ENCODE measurements around the gene GMEB2.

GMEB2 gene

DNA sequence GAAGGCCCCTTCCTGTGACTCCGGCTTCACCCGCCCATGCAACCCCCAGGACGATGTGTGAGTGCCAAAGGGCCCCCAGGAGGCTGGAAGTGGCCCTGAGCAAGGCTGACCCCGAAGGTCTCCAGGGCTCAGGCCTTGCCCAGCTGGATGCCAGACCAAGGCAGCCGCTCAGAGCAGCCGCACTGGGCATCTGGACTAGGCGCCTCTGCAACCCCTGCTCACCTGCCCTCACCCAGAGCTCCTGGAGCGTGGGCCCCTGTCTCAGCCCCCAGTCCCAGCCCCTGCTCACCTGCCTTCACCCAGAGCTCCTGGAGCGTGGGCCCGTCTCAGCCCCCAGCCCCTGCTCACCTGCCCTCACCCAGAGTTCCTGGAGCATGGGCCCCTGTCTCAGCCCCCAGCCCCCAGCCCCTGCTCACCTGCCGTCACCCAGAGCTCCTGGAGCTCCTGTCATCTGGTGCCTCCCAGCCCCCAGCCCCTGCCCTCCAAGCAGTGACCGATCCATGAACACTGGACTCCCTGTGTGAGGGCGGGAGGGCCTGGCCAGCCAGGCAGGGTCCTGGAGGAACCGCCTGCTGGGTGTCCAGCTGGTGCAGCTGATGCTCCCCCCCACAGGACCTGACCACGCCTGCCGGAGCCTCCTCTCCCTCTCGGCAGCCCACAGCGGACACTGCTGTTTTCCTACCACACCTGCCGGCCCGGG, 80.5 kb downstream of the GMEB2 start:
- H2AFZ ChIP-seq (ENCODE audit: low read depth, low read length): no peak overlapping the region
- H3K4me2 ChIP-seq (ENCODE audit: low read length, poor library complexity, severe bottlenecking): no peak overlapping the region
- no peak overlapping the region for H3K4ac ChIP-seq (ENCODE audit: low read depth in 1 of 2, low read length in 2 of 2)
- no peaks in the 10 kb centered on the region for H3K36me3 ChIP-seq (ENCODE audit: control insufficient read depth in 1 of 2, insufficient read depth in 2 of 2, low read depth in 1 of 2, low read length in 2 of 2)
- H3K18ac ChIP-seq (ENCODE audit: low read depth in 1 of 2, low read length in 2 of 2): no peak overlapping the region
- no peak overlapping the region for H4K91ac ChIP-seq (ENCODE audit: low read length)
- no peak overlapping the region for H2BK15ac ChIP-seq (ENCODE audit: low read depth, poor library complexity, severe bottlenecking)
- no peak for DNase-seq
- no peak overlapping the region for H4K8ac ChIP-seq (ENCODE audit: low read length)
- no peak overlapping the region for H2BK12ac ChIP-seq (ENCODE audit: low read length in 2 of 2)
- H2BK5ac ChIP-seq (ENCODE audit: low read depth, low read length, poor library complexity, severe bottlenecking): no peak overlapping the region
- H3K27me3 ChIP-seq (ENCODE audit: control insufficient read depth in 1 of 2, insufficient read depth in 1 of 2, low read length in 2 of 2): peaks cover 11 to 82% of the 10 kb centered on the region in 2 experiments
- no peak overlapping the region for H2BK120ac ChIP-seq (ENCODE audit: low read depth, low read length)
- H3K4me1 ChIP-seq (ENCODE audit: control insufficient read depth, insufficient read depth, low read depth, low read length): peaks cover 15% of the 10 kb centered on the region
- H3K27ac ChIP-seq (ENCODE audit: low read length, poor library complexity, severe bottlenecking): no peak overlapping the region
- no peak overlapping the region for H2AK5ac ChIP-seq (ENCODE audit: low read length, severe bottlenecking)
- 81% methylated on average over 19 of the region's 20 CpGs for WGBS
- no peaks in the 10 kb centered on the region for H3K79me1 ChIP-seq (replicated peaks; ENCODE audit: low read length, poor library complexity, severe bottlenecking)
- H3K14ac ChIP-seq (ENCODE audit: low read length in 2 of 2): no peak overlapping the region
- no peaks in the 10 kb centered on the region for H3K9me3 ChIP-seq (ENCODE audit: control insufficient read depth, low read length)
- H3K23ac ChIP-seq (ENCODE audit: low read length in 2 of 2): no peak overlapping the region
- H3K9ac ChIP-seq (ENCODE audit: low read length): no peak overlapping the region
- H3K4me3 ChIP-seq (ENCODE audit: insufficient read depth in 1 of 2, low read depth in 1 of 2, low read length in 2 of 2): no peak overlapping the region

DNA sequence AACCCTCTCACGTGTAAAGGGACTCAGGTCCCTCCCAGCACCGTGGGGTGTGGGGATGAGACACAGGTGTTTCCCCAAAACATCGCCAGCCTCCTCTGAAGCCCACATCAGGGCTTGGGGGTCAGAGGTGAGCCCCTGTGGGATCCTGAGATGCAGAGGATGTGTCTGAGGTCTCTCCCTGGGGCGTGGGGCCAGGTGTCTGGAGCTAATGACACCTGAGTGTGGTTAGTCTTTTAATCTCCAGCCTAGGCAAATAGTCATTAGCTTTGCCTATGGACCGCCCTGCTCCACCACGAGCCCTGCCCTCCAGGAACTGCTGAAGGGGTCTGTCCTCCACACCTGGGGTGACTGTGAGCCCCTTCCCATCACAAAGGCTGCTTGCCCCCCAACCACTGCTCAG, 81.1 kb downstream of the GMEB2 start:
- peaks cover 16% of the 10 kb centered on the region for H3K4me1 ChIP-seq (ENCODE audit: control insufficient read depth, insufficient read depth, low read depth, low read length)
- no peaks in the 10 kb centered on the region for H3K36me3 ChIP-seq (ENCODE audit: control insufficient read depth in 1 of 2, insufficient read depth in 2 of 2, low read depth in 1 of 2, low read length in 2 of 2)
- no peak overlapping the region for H3K4me3 ChIP-seq (ENCODE audit: insufficient read depth in 1 of 2, low read depth in 1 of 2, low read length in 2 of 2)
- H3K27ac ChIP-seq (ENCODE audit: low read length, poor library complexity, severe bottlenecking): no peak overlapping the region
- H3K4ac ChIP-seq (ENCODE audit: low read depth in 1 of 2, low read length in 2 of 2): no peak overlapping the region
- H2BK12ac ChIP-seq (ENCODE audit: low read length in 2 of 2): no peak overlapping the region
- H3K18ac ChIP-seq (ENCODE audit: low read depth in 1 of 2, low read length in 2 of 2): no peak overlapping the region
- no peak overlapping the region for H2BK120ac ChIP-seq (ENCODE audit: low read depth, low read length)
- H3K23ac ChIP-seq (ENCODE audit: low read length in 2 of 2): no peak overlapping the region
- no peak for DNase-seq
- no peak overlapping the region for H3K14ac ChIP-seq (ENCODE audit: low read length in 2 of 2)
- H3K79me1 ChIP-seq (replicated peaks; ENCODE audit: low read length, poor library complexity, severe bottlenecking): no peaks in the 10 kb centered on the region
- no peak overlapping the region for H4K91ac ChIP-seq (ENCODE audit: low read length)
- H3K27me3 ChIP-seq (ENCODE audit: control insufficient read depth in 1 of 2, insufficient read depth in 1 of 2, low read length in 2 of 2): peaks cover 11 to 83% of the 10 kb centered on the region in 2 experiments
- no peaks in the 10 kb centered on the region for H3K9me3 ChIP-seq (ENCODE audit: control insufficient read depth, low read length)
- no peak overlapping the region for H2AFZ ChIP-seq (ENCODE audit: low read depth, low read length)
- no peak overlapping the region for H2AK5ac ChIP-seq (ENCODE audit: low read length, severe bottlenecking)
- H4K8ac ChIP-seq (ENCODE audit: low read length): no peak overlapping the region
- 64% methylated on average over 6 of the region's 6 CpGs for WGBS
- H3K9ac ChIP-seq (ENCODE audit: low read length): no peak overlapping the region
- H2BK5ac ChIP-seq (ENCODE audit: low read depth, low read length, poor library complexity, severe bottlenecking): no peak overlapping the region
- no peak overlapping the region for H2BK15ac ChIP-seq (ENCODE audit: low read depth, poor library complexity, severe bottlenecking)
- no peak overlapping the region for H3K4me2 ChIP-seq (ENCODE audit: low read length, poor library complexity, severe bottlenecking)

DNA sequence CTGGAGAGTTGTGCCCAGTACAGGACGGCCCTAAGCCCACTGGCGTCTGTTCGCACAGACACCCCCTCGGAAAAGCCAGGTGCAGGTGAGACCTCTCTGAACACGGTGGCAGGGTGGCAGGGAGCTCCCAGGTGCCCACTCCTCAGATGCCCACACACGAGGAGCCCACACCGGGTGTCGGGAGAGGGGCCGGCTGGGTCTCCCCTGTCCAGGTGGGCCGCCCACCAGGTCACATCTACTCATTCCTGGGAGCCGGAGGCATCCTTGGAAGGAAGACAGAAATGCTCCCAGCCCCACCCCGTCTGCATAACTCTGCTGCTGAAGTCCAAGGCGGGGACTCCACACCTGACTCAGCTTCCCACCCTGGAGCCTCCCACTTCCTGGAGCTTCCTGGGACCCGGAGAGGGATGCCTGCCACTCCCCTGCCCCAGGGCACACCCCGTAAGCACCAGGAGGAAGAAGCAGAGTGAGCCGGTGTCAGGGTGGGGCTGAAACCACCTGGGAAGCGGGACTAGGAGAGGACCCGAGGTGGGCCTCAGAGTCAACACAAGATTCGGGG, 81.9 kb downstream of the GMEB2 start:
- no peak overlapping the region for H3K27ac ChIP-seq (ENCODE audit: low read length, poor library complexity, severe bottlenecking)
- no peak overlapping the region for H3K4me2 ChIP-seq (ENCODE audit: low read length, poor library complexity, severe bottlenecking)
- 71% methylated on average over 19 of the region's 19 CpGs for WGBS
- H2BK12ac ChIP-seq (ENCODE audit: low read length in 2 of 2): no peak overlapping the region
- no peak overlapping the region for H3K14ac ChIP-seq (ENCODE audit: low read length in 2 of 2)
- H3K79me1 ChIP-seq (replicated peaks; ENCODE audit: low read length, poor library complexity, severe bottlenecking): no peaks in the 10 kb centered on the region
- H2AFZ ChIP-seq (ENCODE audit: low read depth, low read length): no peak overlapping the region
- peaks cover 22% of the 10 kb centered on the region for H3K4me1 ChIP-seq (ENCODE audit: control insufficient read depth, insufficient read depth, low read depth, low read length)
- H2BK5ac ChIP-seq (ENCODE audit: low read depth, low read length, poor library complexity, severe bottlenecking): no peak overlapping the region
- H2BK15ac ChIP-seq (ENCODE audit: low read depth, poor library complexity, severe bottlenecking): no peak overlapping the region
- no peak overlapping the region for H3K9ac ChIP-seq (ENCODE audit: low read length)
- no peak overlapping the region for H3K4me3 ChIP-seq (ENCODE audit: insufficient read depth in 1 of 2, low read depth in 1 of 2, low read length in 2 of 2)
- peaks cover 11 to 83% of the 10 kb centered on the region in 2 experiments for H3K27me3 ChIP-seq (ENCODE audit: control insufficient read depth in 1 of 2, insufficient read depth in 1 of 2, low read length in 2 of 2)
- H3K4ac ChIP-seq (ENCODE audit: low read depth in 1 of 2, low read length in 2 of 2): no peak overlapping the region
- H3K36me3 ChIP-seq (ENCODE audit: control insufficient read depth in 1 of 2, insufficient read depth in 2 of 2, low read depth in 1 of 2, low read length in 2 of 2): no peaks in the 10 kb centered on the region
- H2BK120ac ChIP-seq (ENCODE audit: low read depth, low read length): no peak overlapping the region
- no peak overlapping the region for H3K23ac ChIP-seq (ENCODE audit: low read length in 2 of 2)
- no peak overlapping the region for H3K18ac ChIP-seq (ENCODE audit: low read depth in 1 of 2, low read length in 2 of 2)
- H4K91ac ChIP-seq (ENCODE audit: low read length): no peak overlapping the region
- no peak overlapping the region for H2AK5ac ChIP-seq (ENCODE audit: low read length, severe bottlenecking)
- no peak overlapping the region for H4K8ac ChIP-seq (ENCODE audit: low read length)
- DNase-seq: no peak
- H3K9me3 ChIP-seq (ENCODE audit: control insufficient read depth, low read length): no peaks in the 10 kb centered on the region

DNA sequence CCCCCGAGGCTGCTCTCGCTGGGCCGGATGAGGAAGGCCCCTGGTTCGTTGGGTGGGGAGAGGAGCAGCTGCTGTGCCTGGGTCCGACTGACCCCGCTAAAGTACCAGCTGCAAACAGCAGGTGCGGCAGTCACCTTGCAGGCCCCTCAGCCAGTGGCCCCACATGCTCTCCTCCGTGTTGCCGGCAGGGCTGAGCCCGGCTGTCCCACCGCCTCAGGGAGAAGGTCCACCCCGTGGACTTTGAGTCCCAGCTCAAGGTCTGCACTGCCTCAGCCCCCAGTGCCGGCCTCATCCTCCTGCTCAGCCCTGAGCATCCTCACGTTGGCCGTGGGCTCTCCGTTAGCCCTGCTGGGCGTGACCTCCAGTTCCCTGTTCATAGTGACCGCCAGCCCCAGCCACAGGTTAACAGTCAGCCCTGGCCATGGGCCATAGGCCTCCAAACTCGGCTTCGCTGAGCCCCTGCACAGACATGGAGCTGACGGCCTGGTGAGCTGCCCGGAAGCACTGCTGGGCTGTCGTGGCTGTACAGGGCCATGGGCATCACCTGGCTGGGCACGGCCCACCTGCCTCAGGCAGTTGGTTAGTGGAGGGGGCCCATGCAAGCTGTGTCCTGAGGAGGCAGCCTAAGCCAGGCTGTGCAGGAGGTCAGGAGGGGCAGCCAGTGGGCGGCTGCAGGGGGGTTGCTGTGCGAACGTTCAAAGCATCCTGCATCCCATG, 82.5 kb downstream of the GMEB2 start:
- no peak overlapping the region for H3K9ac ChIP-seq (ENCODE audit: low read length)
- H3K36me3 ChIP-seq (ENCODE audit: control insufficient read depth in 1 of 2, insufficient read depth in 2 of 2, low read depth in 1 of 2, low read length in 2 of 2): no peaks in the 10 kb centered on the region
- no peak overlapping the region for H2AK5ac ChIP-seq (ENCODE audit: low read length, severe bottlenecking)
- H3K4me1 ChIP-seq (ENCODE audit: control insufficient read depth, insufficient read depth, low read depth, low read length): peaks cover 25% of the 10 kb centered on the region
- H3K23ac ChIP-seq (ENCODE audit: low read length in 2 of 2): no peak overlapping the region
- 83% methylated on average over 27 of the region's 27 CpGs for WGBS
- no peak overlapping the region for H2BK15ac ChIP-seq (ENCODE audit: low read depth, poor library complexity, severe bottlenecking)
- no peaks in the 10 kb centered on the region for H3K79me1 ChIP-seq (replicated peaks; ENCODE audit: low read length, poor library complexity, severe bottlenecking)
- no peak overlapping the region for H2BK120ac ChIP-seq (ENCODE audit: low read depth, low read length)
- H3K27me3 ChIP-seq (ENCODE audit: control insufficient read depth in 1 of 2, insufficient read depth in 1 of 2, low read length in 2 of 2): peaks cover 11 to 83% of the 10 kb centered on the region in 2 experiments
- H2BK12ac ChIP-seq (ENCODE audit: low read length in 2 of 2): no peak overlapping the region
- H3K27ac ChIP-seq (ENCODE audit: low read length, poor library complexity, severe bottlenecking): no peak overlapping the region
- H3K4me3 ChIP-seq (ENCODE audit: insufficient read depth in 1 of 2, low read depth in 1 of 2, low read length in 2 of 2): no peak overlapping the region
- no peak overlapping the region for H2BK5ac ChIP-seq (ENCODE audit: low read depth, low read length, poor library complexity, severe bottlenecking)
- DNase-seq: no peak
- H3K4me2 ChIP-seq (ENCODE audit: low read length, poor library complexity, severe bottlenecking): no peak overlapping the region
- H3K14ac ChIP-seq (ENCODE audit: low read length in 2 of 2): no peak overlapping the region
- no peak overlapping the region for H4K8ac ChIP-seq (ENCODE audit: low read length)
- no peak overlapping the region for H3K18ac ChIP-seq (ENCODE audit: low read depth in 1 of 2, low read length in 2 of 2)
- H4K91ac ChIP-seq (ENCODE audit: low read length): no peak overlapping the region
- H3K9me3 ChIP-seq (ENCODE audit: control insufficient read depth, low read length): no peaks in the 10 kb centered on the region
- no peak overlapping the region for H3K4ac ChIP-seq (ENCODE audit: low read depth in 1 of 2, low read length in 2 of 2)
- H2AFZ ChIP-seq (ENCODE audit: low read depth, low read length): no peak overlapping the region
